ENCODE measurements around the gene LMF1. TPM values are rescaled to one million over a fixed set of nuclear protein-coding genes. Genes with fewer than 3 reads are reported as not detected.

Gene LMF1
- total and polyA plus RNA-seq, 2 donors (not counting 1 experiment from before 2014, with no cell fraction given) = 36.4 to 63.2 TPM

DNA sequence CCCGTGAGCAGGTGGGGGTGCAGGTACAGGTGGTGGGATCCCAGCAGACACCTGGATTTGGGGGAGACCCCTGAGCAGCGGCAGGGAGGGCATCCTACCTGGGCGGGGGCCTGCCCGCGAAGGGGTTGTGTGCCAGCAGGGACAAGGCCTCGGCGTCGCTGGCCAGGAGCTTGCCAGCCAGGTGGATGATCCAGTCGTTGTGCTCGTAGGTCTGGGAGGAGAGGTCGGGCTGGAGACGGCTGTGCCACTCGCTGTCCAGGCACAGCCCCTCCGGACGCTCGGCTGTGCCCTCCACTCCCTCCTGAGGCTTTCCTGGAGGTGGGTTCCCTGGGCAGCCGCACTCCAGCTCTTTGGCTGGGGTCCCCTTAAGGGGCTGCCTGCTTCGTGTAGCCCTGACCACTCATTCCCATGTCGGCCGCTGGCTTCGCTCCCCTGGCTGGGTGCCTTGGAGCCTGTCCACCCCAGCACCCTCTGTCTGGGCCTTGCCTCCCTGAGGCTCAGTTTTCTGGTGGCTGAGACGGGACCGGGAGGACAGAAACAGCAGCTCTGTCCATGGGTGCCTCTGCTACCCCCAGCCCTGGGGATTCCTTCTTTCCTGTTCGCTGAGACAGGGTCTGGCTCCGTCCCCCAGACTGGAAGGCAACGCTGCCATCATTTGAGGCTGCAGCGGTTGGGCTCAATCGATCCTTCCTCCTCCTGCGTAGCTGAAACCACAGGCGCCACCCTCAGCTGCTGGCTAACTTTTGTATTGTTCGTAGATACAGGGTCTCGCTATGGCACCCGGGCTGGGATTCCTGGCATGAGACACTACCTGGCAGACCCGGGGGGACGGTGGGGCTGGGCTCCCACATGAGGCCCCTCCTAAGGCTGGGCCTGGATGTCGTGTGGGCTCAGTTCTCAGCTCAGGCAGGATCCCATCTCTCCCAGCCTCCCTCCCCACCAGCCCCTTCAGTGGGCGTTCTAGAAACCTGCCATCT is 101.7 kb downstream of the LMF1 start:
- Histone ChIP-seq H4K20me1 (ENCODE audit: control insufficient read depth, insufficient read depth, low read length, poor library complexity, severe bottlenecking) (no peaks in the 10 kb centered on the region), H3K79me2 (ENCODE audit: control insufficient read depth, insufficient read depth, low read length) (no peaks in the 10 kb centered on the region), H3K27me3 (replicated peaks in 1 of 4; ENCODE audit: control extremely low read depth in 1 of 4, control insufficient read depth in 3 of 4, insufficient read depth in 4 of 4, low read length in 3 of 4) (no peaks in the 10 kb centered on the region), H3K4me1 (ENCODE audit: control insufficient read depth in 2 of 2, insufficient read depth in 2 of 2, low read length in 2 of 2) (peaks cover 0 to 7% of the 10 kb centered on the region in 2 donors), H3K27ac (ENCODE audit: low read length in 2 of 2) (no peak overlapping the region), H3K9me3 (ENCODE audit: control extremely low read depth in 1 of 3, control insufficient read depth in 2 of 3, insufficient read depth in 1 of 3, low read length in 2 of 3) (no peaks in the 10 kb centered on the region), H3K4me3 (ENCODE audit: control extremely low read depth in 1 of 5, extremely low read depth in 1 of 5, insufficient read depth in 1 of 5, low read depth in 2 of 5, low read length in 4 of 5) (no peak overlapping the region), H2AFZ (ENCODE audit: insufficient read depth, low read depth, low read length, poor library complexity, severe bottlenecking) (no peak overlapping the region), H3K4me2 (replicated peaks; ENCODE audit: low read depth, low read length, poor library complexity, severe bottlenecking) (no peak overlapping the region), H3K9ac (ENCODE audit: low read length) (no peak overlapping the region), H3K36me3 (replicated peaks in 1 of 2; ENCODE audit: control extremely low read depth in 1 of 2, control insufficient read depth in 1 of 2, extremely low read depth in 1 of 2, insufficient read depth in 2 of 2, low read length in 1 of 2) (peaks cover 2 to 18% of the 10 kb centered on the region in 2 experiments)
- Mint-ChIP-seq H3K27me3 (no peaks in the 10 kb centered on the region), H3K9me3 (ENCODE audit: insufficient read depth) (no peaks in the 10 kb centered on the region), H3K27ac (no peak overlapping the region), H3K4me3 (no peak overlapping the region), H3K4me1 (peaks cover 8% of the 10 kb centered on the region)
- ChIA-PET CTCF (no interaction called here), POLR2A (no interaction called here)
- 97% methylated on average over 34 of the region's 37 CpGs for WGBS (ENCODE audit: insufficient coverage)
- TF ChIP-seq, protein P1, sequence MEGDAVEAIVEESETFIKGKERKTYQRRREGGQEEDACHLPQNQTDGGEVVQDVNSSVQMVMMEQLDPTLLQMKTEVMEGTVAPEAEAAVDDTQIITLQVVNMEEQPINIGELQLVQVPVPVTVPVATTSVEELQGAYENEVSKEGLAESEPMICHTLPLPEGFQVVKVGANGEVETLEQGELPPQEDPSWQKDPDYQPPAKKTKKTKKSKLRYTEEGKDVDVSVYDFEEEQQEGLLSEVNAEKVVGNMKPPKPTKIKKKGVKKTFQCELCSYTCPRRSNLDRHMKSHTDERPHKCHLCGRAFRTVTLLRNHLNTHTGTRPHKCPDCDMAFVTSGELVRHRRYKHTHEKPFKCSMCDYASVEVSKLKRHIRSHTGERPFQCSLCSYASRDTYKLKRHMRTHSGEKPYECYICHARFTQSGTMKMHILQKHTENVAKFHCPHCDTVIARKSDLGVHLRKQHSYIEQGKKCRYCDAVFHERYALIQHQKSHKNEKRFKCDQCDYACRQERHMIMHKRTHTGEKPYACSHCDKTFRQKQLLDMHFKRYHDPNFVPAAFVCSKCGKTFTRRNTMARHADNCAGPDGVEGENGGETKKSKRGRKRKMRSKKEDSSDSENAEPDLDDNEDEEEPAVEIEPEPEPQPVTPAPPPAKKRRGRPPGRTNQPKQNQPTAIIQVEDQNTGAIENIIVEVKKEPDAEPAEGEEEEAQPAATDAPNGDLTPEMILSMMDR (IDR thresholded peaks at IDR 0.05) = no peak
- TF ChIP-seq EZH2 (IDR thresholded peaks at IDR 0.05; ENCODE audit: borderline replicate concordance, insufficient read depth, low read depth, low read length, poor library complexity, severe bottlenecking) = no peak
- intact Hi-C loops (cut with micrococcal nuclease) = no loop called here
- DNase-seq (no peak), ATAC-seq (ENCODE audit: low read depth) (no peak)

DNA sequence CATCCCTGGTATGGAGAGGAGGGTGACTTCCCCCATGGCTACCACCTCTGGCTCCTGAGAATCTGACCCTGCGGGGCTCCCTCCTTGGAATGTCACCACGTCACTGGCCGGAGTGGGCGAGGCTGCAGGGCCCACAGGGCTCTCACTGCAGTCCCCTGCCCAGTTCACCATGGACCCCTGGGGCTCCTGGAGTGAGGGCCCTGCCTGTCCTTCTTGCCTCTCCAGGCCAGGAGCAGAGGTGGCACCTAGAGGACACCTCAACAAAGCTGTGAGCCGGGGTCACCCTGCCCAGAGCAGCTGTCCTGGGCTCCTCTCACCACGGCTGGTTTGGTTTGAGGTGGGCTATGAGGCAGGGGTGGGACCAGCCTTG is 102.4 kb downstream of the LMF1 start:
- TF ChIP-seq, protein P1 (IDR thresholded peaks at IDR 0.05) = no peak
- TF ChIP-seq EZH2 (IDR thresholded peaks at IDR 0.05; ENCODE audit: borderline replicate concordance, insufficient read depth, low read depth, low read length, poor library complexity, severe bottlenecking) = no peak
- Histone ChIP-seq H3K4me3 (ENCODE audit: control extremely low read depth in 1 of 5, extremely low read depth in 1 of 5, insufficient read depth in 1 of 5, low read depth in 2 of 5, low read length in 4 of 5) (no peak overlapping the region), H3K27me3 (replicated peaks in 1 of 4; ENCODE audit: control extremely low read depth in 1 of 4, control insufficient read depth in 3 of 4, insufficient read depth in 4 of 4, low read length in 3 of 4) (no peaks in the 10 kb centered on the region), H3K9ac (ENCODE audit: low read length) (no peak overlapping the region), H3K36me3 (replicated peaks in 1 of 2; ENCODE audit: control extremely low read depth in 1 of 2, control insufficient read depth in 1 of 2, extremely low read depth in 1 of 2, insufficient read depth in 2 of 2, low read length in 1 of 2) (peaks cover 2 to 13% of the 10 kb centered on the region in 2 experiments), H3K4me1 (ENCODE audit: control insufficient read depth in 2 of 2, insufficient read depth in 2 of 2, low read length in 2 of 2) (peaks cover 0 to 7% of the 10 kb centered on the region in 2 donors), H2AFZ (ENCODE audit: insufficient read depth, low read depth, low read length, poor library complexity, severe bottlenecking) (no peak overlapping the region), H3K4me2 (replicated peaks; ENCODE audit: low read depth, low read length, poor library complexity, severe bottlenecking) (no peak overlapping the region), H3K9me3 (ENCODE audit: control extremely low read depth in 1 of 3, control insufficient read depth in 2 of 3, insufficient read depth in 1 of 3, low read length in 2 of 3) (no peaks in the 10 kb centered on the region), H4K20me1 (ENCODE audit: control insufficient read depth, insufficient read depth, low read length, poor library complexity, severe bottlenecking) (no peaks in the 10 kb centered on the region), H3K79me2 (ENCODE audit: control insufficient read depth, insufficient read depth, low read length) (no peaks in the 10 kb centered on the region), H3K27ac (ENCODE audit: low read length in 2 of 2) (no peak overlapping the region)
- no peaks in the 10 kb centered on the region for H3K9me3 Mint-ChIP-seq (ENCODE audit: insufficient read depth)
- intact Hi-C loops (cut with micrococcal nuclease) = no loop called here
- ATAC-seq (ENCODE audit: low read depth) (no peak), DNase-seq (no peak)
- ChIA-PET CTCF (no interaction called here), POLR2A (no interaction called here)
- H3K4me3 Mint-ChIP-seq = no peak overlapping the region
- 100% methylated on average over 4 of the region's 6 CpGs for WGBS (ENCODE audit: insufficient coverage)
- no peaks in the 10 kb centered on the region for H3K27me3 Mint-ChIP-seq
- peaks cover 12% of the 10 kb centered on the region for H3K4me1 Mint-ChIP-seq
- H3K27ac Mint-ChIP-seq = no peak overlapping the region

All from B cell (primary cell).